Left lung (tissue), 10 donors: ENCODE data around the gene ZNF12. TPM values are rescaled to one million over a fixed set of nuclear protein-coding genes. Genes with fewer than 3 reads are reported as not detected.

Source experiments
- ATAC-seq: fragments of 200-7000 bp; cut with Tn5 transposase; one replicate; pipeline ENCODE4 v1.9.1; 2020; ENCODE audit warnings: moderate library complexity
- DNase-seq, 4 donors: peaks; one replicate each; pipeline ENCODE4 v3.0.0-alpha.2; 2013 to 2020
- H3K27ac ChIP-seq, 2 donors: fragments of 200-600 bp; sonication (generic) in 1 of 2; one replicate each; pipeline versions ENCODE4 v1.5.0 to v1.8.0; 2020 to 2021
- H3K27me3 ChIP-seq, 2 donors: fragments of 200-600 bp; sonication (generic) in 1 of 2; one replicate each; pipeline versions ENCODE4 v1.5.0 to v1.8.0; 2020 to 2021
- H3K36me3 ChIP-seq, 2 donors: fragments of 200-600 bp; sonication (generic) in 1 of 2; one replicate each; pipeline versions ENCODE4 v1.5.0 to v1.8.0; 2020 to 2021
- H3K4me1 ChIP-seq, 2 donors: fragments of 200-600 bp; one replicate each; pipeline ENCODE4 v1.8.0; 2021
- H3K4me3 ChIP-seq, 2 donors: fragments of 200-600 bp; sonication (generic) in 1 of 2; one replicate each; pipeline versions ENCODE4 v1.5.0 to v1.8.0; 2020 to 2021; ENCODE audit warnings: mild to moderate bottlenecking in 1 of 2
- H3K9me3 ChIP-seq, 2 donors: fragments of 200-600 bp; sonication (generic) in 1 of 2; one replicate each; pipeline versions ENCODE4 v1.5.0 to v1.8.0; 2020 to 2021
- intact Hi-C, 2 donors: fragments of 100-400 bp; cut with DNase I; formaldehyde crosslinking; loops; one replicate each; pipeline versions ENCODE4 v1.11.2 to v1.14.2; 2022
- polyA plus RNA-seq, 6 donors: library from polyadenylated mRNA; unstranded; fragments of 120-200 nt; gene quantifications; one replicate each; pipeline ENCODE4 v1.2.1, GENCODE V29; 2013; ENCODE audit not compliant: insufficient read length in 6 of 6
- total RNA-seq, 2 donors: library from RNA; stranded (reverse); fragmentation: NEBNext Ultra II Directional; extraction: Animal tissue kit (Norgen Biotek cat#: 25700); gene quantifications; one replicate each; pipeline ENCODE4 v1.2.1, GENCODE V29; 2021
- TF ChIP-seq, protein P1 (sequence below), 2 donors: fragments of 200-600 bp; sonication (generic) in 1 of 2; IDR thresholded peaks; one replicate each; pipeline versions ENCODE4 v1.5.0 to v1.8.0; 2021; ENCODE audit warnings: antibody characterized with exemption in 2 of 2
- donor health status: DM: no; HTN: yes; CAD: no.
- donor health status: DM: no; HTN: no; CAD: no.

ZNF12 gene
- total and polyA plus RNA-seq, 8 donors = 18.4 to 38.6 (median 36.4) TPM

DNA sequence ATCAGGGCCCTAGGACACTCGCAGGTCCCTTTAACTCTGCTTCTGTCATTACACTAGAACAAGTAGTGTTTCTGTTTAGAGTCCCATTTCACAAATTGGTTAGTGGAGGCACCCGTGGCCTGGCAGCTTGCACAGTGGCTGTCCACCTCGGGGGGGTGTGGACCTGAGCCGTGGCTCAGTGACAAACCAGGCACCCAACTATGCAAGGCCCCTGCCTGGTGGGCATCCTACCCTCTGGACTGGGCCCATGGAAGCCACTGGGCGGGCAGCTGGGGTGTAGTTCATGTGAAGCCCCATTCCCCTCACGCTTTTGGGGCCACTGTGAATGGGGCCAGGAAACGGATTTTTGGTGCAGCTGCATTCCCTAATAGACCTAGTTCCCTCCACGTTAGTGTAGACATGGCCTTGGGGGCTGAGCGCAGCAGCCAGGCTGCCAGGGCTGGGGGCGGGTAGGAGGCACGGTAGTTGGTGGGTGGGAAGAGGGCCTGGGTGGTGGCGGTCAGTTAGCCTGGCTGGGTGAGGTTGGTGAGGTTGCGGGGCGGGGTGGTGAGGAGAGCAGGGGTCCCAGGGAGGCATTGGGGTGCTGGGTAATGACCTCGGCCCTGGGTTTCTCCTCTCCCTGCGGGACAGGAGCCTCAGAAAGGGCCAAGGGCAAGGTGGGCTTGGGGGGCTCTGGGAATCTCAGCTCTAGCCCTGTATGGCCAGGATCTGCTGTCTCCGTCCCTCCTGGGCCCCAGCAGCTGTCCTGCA, 50.9 kb downstream of the ZNF12 start:
- DNase-seq (peak in 1 of 4 donors; percentile 67), ATAC-seq (no peak)
- H3K9me3 ChIP-seq = peaks cover 0 to 20% of the 10 kb centered on the region in 2 donors
- H3K36me3 ChIP-seq = peaks cover 0 to 51% of the 10 kb centered on the region in 2 donors
- TF ChIP-seq, protein P1, sequence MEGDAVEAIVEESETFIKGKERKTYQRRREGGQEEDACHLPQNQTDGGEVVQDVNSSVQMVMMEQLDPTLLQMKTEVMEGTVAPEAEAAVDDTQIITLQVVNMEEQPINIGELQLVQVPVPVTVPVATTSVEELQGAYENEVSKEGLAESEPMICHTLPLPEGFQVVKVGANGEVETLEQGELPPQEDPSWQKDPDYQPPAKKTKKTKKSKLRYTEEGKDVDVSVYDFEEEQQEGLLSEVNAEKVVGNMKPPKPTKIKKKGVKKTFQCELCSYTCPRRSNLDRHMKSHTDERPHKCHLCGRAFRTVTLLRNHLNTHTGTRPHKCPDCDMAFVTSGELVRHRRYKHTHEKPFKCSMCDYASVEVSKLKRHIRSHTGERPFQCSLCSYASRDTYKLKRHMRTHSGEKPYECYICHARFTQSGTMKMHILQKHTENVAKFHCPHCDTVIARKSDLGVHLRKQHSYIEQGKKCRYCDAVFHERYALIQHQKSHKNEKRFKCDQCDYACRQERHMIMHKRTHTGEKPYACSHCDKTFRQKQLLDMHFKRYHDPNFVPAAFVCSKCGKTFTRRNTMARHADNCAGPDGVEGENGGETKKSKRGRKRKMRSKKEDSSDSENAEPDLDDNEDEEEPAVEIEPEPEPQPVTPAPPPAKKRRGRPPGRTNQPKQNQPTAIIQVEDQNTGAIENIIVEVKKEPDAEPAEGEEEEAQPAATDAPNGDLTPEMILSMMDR (IDR thresholded peaks at IDR 0.05) = no peak
- H3K4me1 ChIP-seq = peaks cover 0 to 3% of the 10 kb centered on the region in 2 donors
- H3K27ac ChIP-seq = no peak overlapping the region
- intact Hi-C loops = no loop called here
- no peak overlapping the region for H3K4me3 ChIP-seq
- H3K27me3 ChIP-seq = peaks cover 0 to 11% of the 10 kb centered on the region in 2 donors

DNA sequence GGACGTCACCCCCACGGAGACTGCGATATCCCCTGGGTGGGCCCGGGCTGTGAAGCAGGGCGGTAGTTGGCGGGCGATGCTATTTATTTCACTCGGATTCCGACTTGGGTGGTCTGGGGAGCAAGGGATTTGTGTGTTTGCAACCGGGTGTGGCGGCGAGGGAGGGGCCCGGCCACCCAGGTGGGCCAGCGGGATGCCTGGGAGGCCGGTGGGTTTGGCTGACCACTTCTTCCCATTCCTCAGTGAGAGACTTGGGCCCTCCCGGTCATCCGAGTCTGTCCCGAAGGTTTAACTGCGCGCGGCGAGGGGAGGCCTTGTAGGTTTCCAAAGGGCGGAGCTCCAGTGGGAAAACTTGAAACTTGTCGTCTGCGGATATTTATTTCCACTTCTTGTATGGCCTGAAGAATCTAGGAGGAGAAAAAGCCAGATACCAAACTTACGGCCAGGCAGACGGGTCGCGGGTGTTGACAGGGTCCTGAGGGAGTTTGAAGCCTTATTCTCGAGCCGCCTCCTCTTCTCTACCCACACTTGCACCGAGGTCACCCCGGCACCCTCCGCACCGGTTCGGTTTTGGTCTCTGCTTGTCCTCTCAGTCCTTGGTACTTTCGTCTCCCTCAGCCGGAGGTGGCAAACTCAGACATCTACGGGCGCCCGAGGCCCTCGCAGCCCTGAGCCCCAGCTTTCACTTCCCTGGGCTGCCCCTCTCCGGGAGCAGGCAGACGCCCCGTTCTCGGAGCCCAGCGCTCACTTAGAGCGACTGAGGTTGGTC, 51.7 kb downstream of the ZNF12 start:
- TF ChIP-seq, protein P1 (IDR thresholded peaks at IDR 0.05) = no peak
- intact Hi-C loops = no loop called here
- Histone ChIP-seq H3K9me3 (peaks cover 0 to 26% of the 10 kb centered on the region in 2 donors), H3K27me3 (peaks cover 0 to 7% of the 10 kb centered on the region in 2 donors), H3K27ac (no peak overlapping the region), H3K4me1 (peaks cover 0 to 3% of the 10 kb centered on the region in 2 donors), H3K4me3 (no peak overlapping the region), H3K36me3 (peaks cover 0 to 59% of the 10 kb centered on the region in 2 donors)
- DNase-seq = peak in 1 of 4 donors; percentile 26
- no peak for ATAC-seq

DNA sequence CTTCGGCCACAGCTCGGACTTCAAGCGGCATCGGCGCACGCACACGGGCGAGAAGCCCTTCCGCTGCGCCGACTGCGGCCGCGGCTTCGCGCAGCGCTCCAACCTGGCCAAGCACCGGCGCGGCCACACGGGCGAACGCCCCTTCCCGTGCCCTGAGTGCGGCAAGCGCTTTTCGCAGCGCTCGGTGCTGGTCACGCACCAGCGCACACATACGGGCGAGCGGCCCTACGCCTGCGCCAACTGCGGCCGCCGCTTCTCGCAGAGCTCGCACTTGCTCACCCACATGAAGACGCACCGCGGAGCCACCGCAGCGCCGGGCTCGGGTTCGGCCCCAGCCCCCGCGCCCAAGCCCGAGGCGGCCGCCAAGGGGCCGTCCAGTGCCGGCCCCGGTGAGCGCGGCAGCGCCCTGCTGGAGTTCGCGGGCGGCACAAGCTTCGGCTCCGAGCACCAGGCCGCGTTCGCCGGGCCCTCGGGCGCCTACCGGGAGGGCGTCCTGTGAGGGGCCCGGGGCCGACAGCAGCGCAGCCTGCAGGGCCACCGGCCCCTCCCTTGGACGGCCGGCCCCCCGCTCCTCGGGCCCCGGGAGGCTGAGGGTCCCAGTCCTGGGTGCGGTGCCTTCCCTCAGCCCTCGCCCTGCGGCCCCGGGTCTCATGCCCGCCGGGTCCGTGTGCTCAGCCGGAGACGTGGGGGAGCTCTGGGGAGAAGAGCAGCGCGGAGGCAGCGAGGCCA, 52.5 kb downstream of the ZNF12 start:
- ATAC-seq (no peak), DNase-seq (peak in 1 of 4 donors; percentile 6)
- peaks cover 0 to 3% of the 10 kb centered on the region in 2 donors for H3K4me1 ChIP-seq
- no peak overlapping the region for H3K27ac ChIP-seq
- H3K9me3 ChIP-seq = peaks cover 0 to 28% of the 10 kb centered on the region in 2 donors
- H3K4me3 ChIP-seq = no peak overlapping the region
- peaks cover 0 to 6% of the 10 kb centered on the region in 2 donors for H3K27me3 ChIP-seq
- intact Hi-C loops = no loop called here
- peaks cover 0 to 66% of the 10 kb centered on the region in 2 donors for H3K36me3 ChIP-seq
- TF ChIP-seq, protein P1 (IDR thresholded peaks at IDR 0.05) = no peak

DNA sequence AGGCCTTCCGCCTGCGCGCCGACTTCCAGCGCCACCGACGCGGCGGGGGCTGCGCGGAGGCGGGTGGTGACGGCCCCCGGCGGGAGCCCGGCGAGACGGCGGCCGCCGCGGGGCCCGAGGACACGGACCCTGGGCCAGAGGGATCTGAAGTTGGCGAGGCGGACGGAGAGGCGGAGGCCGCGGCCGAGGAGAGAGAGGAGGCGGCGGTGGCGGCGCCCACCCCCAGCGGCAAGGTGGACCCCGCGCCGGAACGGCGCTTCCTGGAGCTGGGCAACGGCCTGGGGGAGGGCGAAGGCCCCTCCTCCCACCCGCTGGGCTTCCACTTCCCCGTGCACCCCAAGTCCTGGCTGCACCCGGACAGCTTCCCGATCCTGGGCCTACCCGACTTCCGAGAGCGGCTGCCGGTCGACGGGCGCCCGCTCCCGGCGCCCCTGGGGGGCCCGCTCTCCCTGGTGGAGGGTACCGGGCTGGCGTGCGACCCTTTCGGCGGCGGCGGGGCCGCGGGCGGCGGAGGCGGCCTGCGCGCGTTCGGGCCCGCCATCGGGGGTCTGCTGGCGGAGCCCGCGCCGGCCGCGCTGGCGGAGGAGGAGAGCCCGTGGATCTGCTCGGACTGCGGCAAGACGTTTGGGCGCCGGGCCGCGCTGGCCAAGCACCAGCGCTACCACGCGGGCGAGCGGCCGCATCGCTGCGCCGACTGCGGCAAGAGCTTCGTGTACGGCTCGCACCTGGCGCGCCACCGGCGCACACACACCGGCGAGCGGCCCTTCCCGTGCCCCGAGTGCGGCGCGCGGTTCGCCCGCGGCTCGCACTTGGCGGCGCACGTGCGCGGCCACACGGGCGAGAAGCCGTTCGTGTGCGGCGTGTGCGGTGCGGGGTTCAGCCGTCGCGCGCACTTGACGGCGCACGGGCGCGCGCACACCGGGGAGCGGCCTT, 53.4 kb downstream of the ZNF12 start:
- Histone ChIP-seq H3K4me3 (no peak overlapping the region), H3K4me1 (no peaks in the 10 kb centered on the region), H3K9me3 (peaks cover 0 to 28% of the 10 kb centered on the region in 2 donors), H3K27me3 (no peaks in the 10 kb centered on the region), H3K36me3 (peaks cover 0 to 75% of the 10 kb centered on the region in 2 donors), H3K27ac (no peak overlapping the region)
- TF ChIP-seq, protein P1 (IDR thresholded peaks at IDR 0.05) = no peak
- intact Hi-C loops = no loop called here
- ATAC-seq (no peak), DNase-seq (peak in 2 of 4 donors; percentile 30 to 65)
